CD4-positive, alpha-beta T cell treated with Interleukin-12 subunit alpha and Interleukin-12 subunit beta, for 1 hour (primary cell): ENCODE measurements around the gene FAM181A.

ENCODE experiments used
- DNase-seq: peaks from one replicate; pipeline ENCODE4 v3.0.0-alpha.2; 2020

Gene FAM181A

GRCh38 chr14:93952829-93953228, 25.7 kb downstream of the FAM181A start:
- no peak for DNase-seq

- no peak for DNase-seq
Observed at GRCh38 chr14:93953263-93953662, 26.1 kb downstream of the FAM181A start.

- DNase-seq, result no peak
Observed at GRCh38 chr14:93953739-93954515, 26.8 kb downstream of the FAM181A start.

GRCh38 chr14:93954516-93954830, 27.3 kb downstream of the FAM181A start:
- DNase-seq, result no peak

GRCh38 chr14:93954900-93955849, 28.0 kb downstream of the FAM181A start:
- peak; percentile 70 for DNase-seq

- DNase-seq, result no peak
Observed at GRCh38 chr14:93955850-93956481, 28.8 kb downstream of the FAM181A start.

GRCh38 chr14:93956514-93957332, 29.6 kb downstream of the FAM181A start:
- DNase-seq, result no peak

GRCh38 chr14:93957333-93957710, 30.2 kb downstream of the FAM181A start:
- DNase-seq, result no peak

- DNase-seq, result no peak
Observed at GRCh38 chr14:93957751-93958566, 30.8 kb downstream of the FAM181A start.

- no peak for DNase-seq
Observed at GRCh38 chr14:93958567-93959238, 31.6 kb downstream of the FAM181A start.

- peak; percentile 94 for DNase-seq
Observed at GRCh38 chr14:93959239-93960107, 32.3 kb downstream of the FAM181A start.

- DNase-seq, result no peak
Observed at GRCh38 chr14:93960108-93960475, 32.9 kb downstream of the FAM181A start.

- DNase-seq, result no peak
Observed at GRCh38 chr14:93960774-93961438, 33.8 kb downstream of the FAM181A start.

GRCh38 chr14:93961620-93962019, 34.5 kb downstream of the FAM181A start:
- no peak for DNase-seq

- DNase-seq, result peak; percentile 71
Observed at GRCh38 chr14:93962701-93963601, 35.8 kb downstream of the FAM181A start.

GRCh38 chr14:93963692-93964091, 36.5 kb downstream of the FAM181A start:
- no peak for DNase-seq

- DNase-seq, result no peak
Observed at GRCh38 chr14:93964281-93964680, 37.1 kb downstream of the FAM181A start.

GRCh38 chr14:93964820-93965286, 37.7 kb downstream of the FAM181A start:
- DNase-seq, result no peak
